Mesothelial cell of epicardium (in vitro differentiated cells): Measurements from ENCODE around the gene GCNT2. TPM values are rescaled to one million over a fixed set of nuclear protein-coding genes. Genes with fewer than 3 reads are reported as not detected.

Experiments used
- DNase-seq, 2 experiments: peaks; one replicate each; pipeline ENCODE4 v3.0.0; 2021; ENCODE audit warnings: low spot score in 2 of 2; ENCODE audit not compliant: unreplicated experiment in 2 of 2
- H3K27ac Mint-ChIP-seq: 2 replicates; pipeline ENCODE4 v1.8.0; 2021; ENCODE audit warnings: mixed read lengths
- H3K27me3 Mint-ChIP-seq: 2 replicates; pipeline ENCODE4 v1.8.0; 2021; ENCODE audit warnings: low read depth, mixed read lengths
- H3K36me3 Mint-ChIP-seq: 2 replicates; pipeline ENCODE4 v1.8.0; 2021; ENCODE audit warnings: mixed read lengths
- H3K4me1 Mint-ChIP-seq: 2 replicates; pipeline ENCODE4 v1.8.0; 2021; ENCODE audit warnings: mixed read lengths
- H3K4me3 Mint-ChIP-seq: 2 replicates; pipeline ENCODE4 v1.8.0; 2021; ENCODE audit warnings: mild to moderate bottlenecking, moderate library complexity, mixed read lengths
- H3K9me3 Mint-ChIP-seq: 2 replicates; pipeline ENCODE4 v1.8.0; 2021; ENCODE audit warnings: mixed read lengths
- CTCF ChIP-seq: fragments of 200-600 bp; sonication (generic); IDR thresholded peaks from one replicate; pipeline ENCODE4 v1.5.0; 2021; ENCODE audit warnings: antibody characterized with exemption; ENCODE audit not compliant: unreplicated experiment
- total RNA-seq: library from RNA; stranded (reverse); gene quantifications from 3 replicates; pipeline ENCODE4 v1.2.1, GENCODE V29; 2021

Gene GCNT2
- total RNA-seq, 1 donor from 2014 or later, result 29.3 TPM

DNA sequence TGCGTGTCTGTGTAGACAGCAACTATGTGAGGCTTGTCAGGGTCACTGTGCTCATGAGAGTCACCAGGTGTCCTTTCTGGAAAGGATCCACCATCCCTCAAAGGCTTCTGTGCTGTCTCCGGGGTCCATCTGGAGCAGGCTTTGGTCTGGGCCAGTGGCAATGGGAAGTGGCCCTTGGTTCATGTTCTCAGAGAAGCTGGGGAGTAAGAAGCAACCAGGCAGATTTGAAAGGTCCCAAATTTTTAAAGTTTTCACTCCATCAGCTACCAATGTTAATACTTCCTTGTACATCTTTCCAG lies 68.2 kb downstream of the GCNT2 start:
- no peak for TF ChIP-seq CTCF
- Mint-ChIP-seq H3K4me1 (peaks cover 20% of the 10 kb centered on the region), H3K4me3 (no peak overlapping the region), H3K36me3 (peaks cover 9% of the 10 kb centered on the region), H3K27me3 (peaks cover 3% of the 10 kb centered on the region), H3K9me3 (no peaks in the 10 kb centered on the region), H3K27ac (no peak overlapping the region)
- no peak for DNase-seq

DNA sequence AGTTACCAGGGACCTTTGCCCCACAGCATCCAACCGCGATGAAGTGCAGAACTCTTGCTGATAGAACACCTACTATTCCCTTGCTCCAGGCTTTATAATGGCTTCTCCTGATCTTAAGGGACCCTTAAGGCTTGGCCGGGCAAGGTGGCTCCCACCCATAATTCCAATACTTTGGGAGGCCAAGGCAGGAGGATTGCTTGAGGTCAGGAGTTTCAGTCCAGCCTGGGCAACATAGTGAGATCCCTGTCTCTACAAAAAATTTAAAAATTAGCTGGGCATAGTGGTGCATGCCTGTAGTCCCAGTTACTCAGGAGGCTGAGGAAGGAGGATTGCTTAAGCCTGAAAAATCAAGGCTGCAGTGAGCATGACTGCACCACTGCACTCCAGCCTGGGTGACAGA lies 68.8 kb downstream of the GCNT2 start:
- Mint-ChIP-seq H3K9me3 (no peaks in the 10 kb centered on the region), H3K4me3 (no peak overlapping the region), H3K4me1 (peaks cover 15% of the 10 kb centered on the region), H3K27me3 (peaks cover 3% of the 10 kb centered on the region), H3K27ac (no peak overlapping the region), H3K36me3 (peaks cover 11% of the 10 kb centered on the region)
- DNase-seq, result no peak
- TF ChIP-seq CTCF, result no peak

GRCh38 chr6:10591422-10592160 lies 70.4 kb downstream of the GCNT2 start:
- TF ChIP-seq CTCF, result no peak
- no peaks in the 10 kb centered on the region for H3K27me3 Mint-ChIP-seq
- no peak overlapping the region for H3K4me3 Mint-ChIP-seq
- H3K27ac Mint-ChIP-seq, result no peak overlapping the region
- no peaks in the 10 kb centered on the region for H3K9me3 Mint-ChIP-seq
- no peaks in the 10 kb centered on the region for H3K4me1 Mint-ChIP-seq
- no peak for DNase-seq
- peaks cover 12% of the 10 kb centered on the region for H3K36me3 Mint-ChIP-seq

DNA sequence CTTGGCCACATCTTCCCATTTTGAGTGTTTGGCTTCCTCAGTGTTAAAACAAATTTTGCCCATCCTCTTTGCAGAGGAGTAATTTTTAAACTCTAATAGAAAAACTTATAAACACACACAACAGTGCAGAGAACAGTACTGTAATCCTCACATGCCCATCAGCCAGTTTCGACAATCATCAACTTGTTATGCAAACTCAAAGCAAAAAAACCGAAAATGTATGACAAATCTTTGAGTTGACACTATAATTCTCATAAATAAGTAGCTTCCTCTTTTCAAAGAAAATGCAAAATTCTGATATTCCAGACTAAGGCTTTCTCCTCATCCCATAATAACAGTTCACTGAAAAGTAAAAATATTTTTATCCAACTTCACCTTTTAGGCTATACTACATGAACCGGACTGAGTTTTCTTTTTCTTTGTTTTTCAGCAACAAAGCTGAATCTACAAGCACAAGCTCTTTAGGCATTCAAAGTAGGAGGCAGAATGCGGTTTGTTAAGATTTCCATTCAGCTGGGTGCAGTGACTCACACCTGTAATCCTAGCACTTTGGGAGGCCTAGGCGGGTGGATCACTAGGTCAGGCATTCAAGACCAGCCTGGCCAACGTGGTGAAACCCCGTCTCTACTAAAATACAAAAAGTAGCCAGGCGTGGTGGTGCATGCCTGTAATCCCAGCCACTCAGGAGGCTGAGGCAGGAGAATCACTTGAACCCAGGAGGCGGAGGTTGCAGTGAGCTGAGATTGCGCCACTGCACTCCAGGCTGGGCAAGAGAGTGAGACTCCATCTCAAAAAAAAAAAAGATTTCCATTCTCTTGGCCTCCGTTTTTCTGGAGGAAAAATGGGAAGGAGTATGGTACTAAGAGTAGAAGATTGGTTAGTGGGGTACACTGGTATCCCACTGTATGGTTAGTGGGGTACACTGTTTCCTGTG lies 74.8 kb downstream of the GCNT2 start:
- Mint-ChIP-seq H3K27me3 (no peaks in the 10 kb centered on the region), H3K27ac (no peak overlapping the region), H3K4me1 (peaks cover 13% of the 10 kb centered on the region)

GRCh38 chr6:10597499-10598001 lies 76.4 kb downstream of the GCNT2 start:
- no peak for DNase-seq
- peaks cover 13% of the 10 kb centered on the region for H3K4me1 Mint-ChIP-seq
- TF ChIP-seq CTCF, result no peak
- peaks cover 3% of the 10 kb centered on the region for H3K36me3 Mint-ChIP-seq
- H3K4me3 Mint-ChIP-seq, result no peak overlapping the region
- no peaks in the 10 kb centered on the region for H3K27me3 Mint-ChIP-seq
- no peak overlapping the region for H3K27ac Mint-ChIP-seq
- H3K9me3 Mint-ChIP-seq, result no peaks in the 10 kb centered on the region

More for the DNA sequence above, 74.8 kb downstream of the GCNT2 start:
- Mint-ChIP-seq H3K4me3 (no peak overlapping the region), H3K9me3 (no peaks in the 10 kb centered on the region), H3K36me3 (peaks cover 8% of the 10 kb centered on the region)
- TF ChIP-seq CTCF, result no peak
- DNase-seq, result no peak
